SK-N-SH treated with all-trans-retinoic acid at 6 μM for 48 hours (cell line): ENCODE measurements around the gene MMP14.

Experiments used
- ARNTL ChIP-seq: fragments of 450-650 bp; formaldehyde crosslinking; IDR thresholded peaks from 2 replicates; pipeline ENCODE4 v1.5.0; 2020; ENCODE audit warnings: low read depth, mild to moderate bottlenecking, moderate library complexity, borderline replicate concordance
- CREB5 ChIP-seq: fragments of 250-450 bp; sonication (Bioruptor Pico); IDR thresholded peaks from 2 replicates; pipeline ENCODE4 v1.5.1; 2020; ENCODE audit warnings: low read depth, mild to moderate bottlenecking, moderate library complexity
- CSDC2 ChIP-seq: fragments of 250-450 bp; sonication (Bioruptor Pico); IDR thresholded peaks from 2 replicates; pipeline ENCODE4 v1.5.0; 2020; ENCODE audit warnings: mild to moderate bottlenecking, moderate library complexity
- ISL1 ChIP-seq: fragments of 250-450 bp; sonication (Bioruptor Pico); IDR thresholded peaks from 2 replicates; pipeline ENCODE4 v2.1.2; 2022; ENCODE audit warnings: mild to moderate bottlenecking, moderate library complexity
- RARB ChIP-seq: fragments of 250-450 bp; sonication (Bioruptor Pico); IDR thresholded peaks from 2 replicates; pipeline ENCODE4 v1.8.0; 2021; ENCODE audit warnings: mild to moderate bottlenecking, moderate library complexity
- ZNF565 ChIP-seq: fragments of 450-650 bp; formaldehyde crosslinking; conservative IDR thresholded peaks from 2 replicates; pipeline ENCODE4 v1.5.0; 2020; ENCODE audit warnings: low read depth, mild to moderate bottlenecking, moderate library complexity
- ZNF8 ChIP-seq: fragments of 450-650 bp; formaldehyde crosslinking; IDR thresholded peaks from 2 replicates; pipeline ENCODE4 v1.5.0; 2020; ENCODE audit warnings: mild to moderate bottlenecking, moderate library complexity
- TF ChIP-seq, protein P1 (sequence below): fragments of 250-450 bp; sonication (Bioruptor Pico); IDR thresholded peaks from 2 replicates; pipeline ENCODE4 v1.8.0; 2020; ENCODE audit warnings: mild to moderate bottlenecking, moderate library complexity, borderline replicate concordance
- TF ChIP-seq, protein P2 (sequence below): fragments of 250-450 bp; sonication (Bioruptor Pico); IDR thresholded peaks from 2 replicates; pipeline ENCODE4 v1.8.0; 2021; ENCODE audit warnings: low read depth, mild to moderate bottlenecking, moderate library complexity, borderline replicate concordance

DNA sequence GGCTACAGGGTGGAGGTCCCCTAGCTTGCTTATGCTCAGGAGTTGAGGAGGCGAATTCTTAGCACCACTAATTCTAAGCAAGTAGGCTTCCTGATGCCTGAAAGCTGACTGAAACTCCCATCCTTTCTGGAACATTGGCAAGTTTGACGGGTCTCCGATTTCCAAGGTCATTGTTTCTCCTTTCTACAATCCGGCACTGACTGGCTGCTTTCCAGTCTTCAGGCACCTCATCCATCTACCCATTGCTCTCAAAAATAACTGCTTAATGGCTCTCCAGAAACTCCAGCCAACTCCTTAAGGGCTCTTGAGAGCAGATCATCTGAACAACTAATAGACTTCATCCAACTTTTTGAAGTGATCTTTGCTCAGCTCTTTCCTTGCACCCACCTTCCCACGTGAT lies 60.0 kb downstream of the MMP14 start:
- TF ChIP-seq ARNTL (CRISPR knock-in tag) (no peak), RARB (no peak), ZNF565 (CRISPR knock-in tag) (no peak), CSDC2 (CRISPR knock-in tag) (no peak), ISL1 (CRISPR knock-in tag) (no peak), CREB5 (CRISPR knock-in tag) (no peak), ZNF8 (CRISPR knock-in tag) (no peak)
- TF ChIP-seq, protein P1, sequence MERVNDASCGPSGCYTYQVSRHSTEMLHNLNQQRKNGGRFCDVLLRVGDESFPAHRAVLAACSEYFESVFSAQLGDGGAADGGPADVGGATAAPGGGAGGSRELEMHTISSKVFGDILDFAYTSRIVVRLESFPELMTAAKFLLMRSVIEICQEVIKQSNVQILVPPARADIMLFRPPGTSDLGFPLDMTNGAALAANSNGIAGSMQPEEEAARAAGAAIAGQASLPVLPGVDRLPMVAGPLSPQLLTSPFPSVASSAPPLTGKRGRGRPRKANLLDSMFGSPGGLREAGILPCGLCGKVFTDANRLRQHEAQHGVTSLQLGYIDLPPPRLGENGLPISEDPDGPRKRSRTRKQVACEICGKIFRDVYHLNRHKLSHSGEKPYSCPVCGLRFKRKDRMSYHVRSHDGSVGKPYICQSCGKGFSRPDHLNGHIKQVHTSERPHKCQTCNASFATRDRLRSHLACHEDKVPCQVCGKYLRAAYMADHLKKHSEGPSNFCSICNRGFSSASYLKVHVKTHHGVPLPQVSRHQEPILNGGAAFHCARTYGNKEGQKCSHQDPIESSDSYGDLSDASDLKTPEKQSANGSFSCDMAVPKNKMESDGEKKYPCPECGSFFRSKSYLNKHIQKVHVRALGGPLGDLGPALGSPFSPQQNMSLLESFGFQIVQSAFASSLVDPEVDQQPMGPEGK (CRISPR knock-in tag): no peak
- TF ChIP-seq, protein P2, sequence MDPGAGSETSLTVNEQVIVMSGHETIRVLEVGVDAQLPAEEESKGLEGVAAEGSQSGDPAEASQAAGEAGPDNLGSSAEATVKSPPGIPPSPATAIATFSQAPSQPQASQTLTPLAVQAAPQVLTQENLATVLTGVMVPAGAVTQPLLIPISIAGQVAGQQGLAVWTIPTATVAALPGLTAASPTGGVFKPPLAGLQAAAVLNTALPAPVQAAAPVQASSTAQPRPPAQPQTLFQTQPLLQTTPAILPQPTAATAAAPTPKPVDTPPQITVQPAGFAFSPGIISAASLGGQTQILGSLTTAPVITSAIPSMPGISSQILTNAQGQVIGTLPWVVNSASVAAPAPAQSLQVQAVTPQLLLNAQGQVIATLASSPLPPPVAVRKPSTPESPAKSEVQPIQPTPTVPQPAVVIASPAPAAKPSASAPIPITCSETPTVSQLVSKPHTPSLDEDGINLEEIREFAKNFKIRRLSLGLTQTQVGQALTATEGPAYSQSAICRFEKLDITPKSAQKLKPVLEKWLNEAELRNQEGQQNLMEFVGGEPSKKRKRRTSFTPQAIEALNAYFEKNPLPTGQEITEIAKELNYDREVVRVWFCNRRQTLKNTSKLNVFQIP (CRISPR knock-in tag): no peak
